Omental fat pad (tissue), 4 donors: ENCODE results near the gene ZFPL1. TPM values are rescaled to one million over a fixed set of nuclear protein-coding genes. Genes with fewer than 3 reads are reported as not detected.

Experiments used
- ATAC-seq: fragments of 150-250 bp; one replicate; pipeline ENCODE4 v1.9.1; 2016; ENCODE audit warnings: mild to moderate bottlenecking, moderate library complexity; ENCODE audit not compliant: low FRiP score
- DNase-seq: peaks from one replicate; pipeline ENCODE4 v3.0.0-alpha.2; 2019; ENCODE audit warnings: low spot score
- total RNA-seq, 4 donors: library from RNA; depleted of rRNA; stranded (reverse); fragments of >200 nt; gene quantifications; one replicate each; pipeline ENCODE4 v1.1.0, GENCODE V29; 2016
- TF ChIP-seq, protein P1 (sequence below), 3 donors: fragments of 450-650 bp; IDR thresholded peaks; one replicate each; pipeline ENCODE4 v1.5.1; 2016 to 2017; ENCODE audit warnings: antibody characterized with exemption in 3 of 3, mild to moderate bottlenecking in 3 of 3, moderate library complexity in 2 of 3

The ZFPL1 gene
- total RNA-seq, 4 donors from 2014 or later = 21.3 to 44.5 (median 32.6) TPM

DNA sequence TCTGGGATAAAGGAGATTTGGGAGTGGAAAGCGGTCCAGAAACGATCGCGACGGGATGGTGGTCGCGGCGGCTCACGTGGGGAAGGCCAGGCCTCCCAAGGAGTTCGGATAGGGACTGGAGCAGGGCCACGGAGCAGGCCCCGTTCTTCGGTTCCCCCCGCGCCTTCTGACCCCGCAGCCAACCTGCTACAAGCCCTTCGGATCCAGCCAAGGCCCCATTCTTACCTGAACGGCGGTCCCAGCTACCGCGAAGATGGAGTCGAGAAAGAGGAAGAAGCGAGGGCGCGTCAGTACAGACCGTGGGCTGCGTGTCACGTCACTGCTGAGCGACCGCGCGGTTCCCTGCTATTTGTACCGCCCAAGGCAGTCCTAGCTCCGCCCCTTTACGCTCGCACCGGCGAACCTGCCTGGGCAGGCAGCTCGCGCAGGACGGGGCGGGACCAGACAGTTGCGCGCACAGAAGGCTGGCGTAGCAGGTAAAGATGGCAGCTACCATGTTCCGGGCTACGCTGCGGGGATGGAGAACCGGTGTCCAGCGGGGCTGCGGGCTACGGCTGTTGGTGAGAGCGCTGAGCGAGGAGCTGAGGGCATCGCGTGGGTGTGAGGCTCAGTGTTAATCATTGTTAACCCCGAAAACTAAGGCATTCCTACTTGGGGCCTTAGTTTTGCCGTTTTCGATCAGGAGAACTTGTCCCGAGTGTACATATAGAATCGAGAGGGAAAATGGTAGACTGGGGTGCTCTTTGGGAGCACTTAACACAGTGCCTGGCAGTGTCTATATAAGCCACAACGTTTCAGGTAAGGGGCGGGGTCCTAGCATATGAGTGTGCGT, 38.1 kb downstream of the ZFPL1 start, which contains the start of the genes FAU and MRPL49:
Gene FAU (minus strand): TSS at position 270 of the 832 bp plus-strand sequence. CDS start 321 bp downstream, outside the sequence.
Gene MRPL49 (plus strand): TSS at position 457 of the 832 bp plus-strand sequence. CDS start 26 bp downstream, at position 483.
- peak; percentile 88 for ATAC-seq
- TF ChIP-seq, protein P1, sequence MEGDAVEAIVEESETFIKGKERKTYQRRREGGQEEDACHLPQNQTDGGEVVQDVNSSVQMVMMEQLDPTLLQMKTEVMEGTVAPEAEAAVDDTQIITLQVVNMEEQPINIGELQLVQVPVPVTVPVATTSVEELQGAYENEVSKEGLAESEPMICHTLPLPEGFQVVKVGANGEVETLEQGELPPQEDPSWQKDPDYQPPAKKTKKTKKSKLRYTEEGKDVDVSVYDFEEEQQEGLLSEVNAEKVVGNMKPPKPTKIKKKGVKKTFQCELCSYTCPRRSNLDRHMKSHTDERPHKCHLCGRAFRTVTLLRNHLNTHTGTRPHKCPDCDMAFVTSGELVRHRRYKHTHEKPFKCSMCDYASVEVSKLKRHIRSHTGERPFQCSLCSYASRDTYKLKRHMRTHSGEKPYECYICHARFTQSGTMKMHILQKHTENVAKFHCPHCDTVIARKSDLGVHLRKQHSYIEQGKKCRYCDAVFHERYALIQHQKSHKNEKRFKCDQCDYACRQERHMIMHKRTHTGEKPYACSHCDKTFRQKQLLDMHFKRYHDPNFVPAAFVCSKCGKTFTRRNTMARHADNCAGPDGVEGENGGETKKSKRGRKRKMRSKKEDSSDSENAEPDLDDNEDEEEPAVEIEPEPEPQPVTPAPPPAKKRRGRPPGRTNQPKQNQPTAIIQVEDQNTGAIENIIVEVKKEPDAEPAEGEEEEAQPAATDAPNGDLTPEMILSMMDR (IDR thresholded peaks at IDR 0.05) = no peak
- peak; percentile 94 for DNase-seq

DNA sequence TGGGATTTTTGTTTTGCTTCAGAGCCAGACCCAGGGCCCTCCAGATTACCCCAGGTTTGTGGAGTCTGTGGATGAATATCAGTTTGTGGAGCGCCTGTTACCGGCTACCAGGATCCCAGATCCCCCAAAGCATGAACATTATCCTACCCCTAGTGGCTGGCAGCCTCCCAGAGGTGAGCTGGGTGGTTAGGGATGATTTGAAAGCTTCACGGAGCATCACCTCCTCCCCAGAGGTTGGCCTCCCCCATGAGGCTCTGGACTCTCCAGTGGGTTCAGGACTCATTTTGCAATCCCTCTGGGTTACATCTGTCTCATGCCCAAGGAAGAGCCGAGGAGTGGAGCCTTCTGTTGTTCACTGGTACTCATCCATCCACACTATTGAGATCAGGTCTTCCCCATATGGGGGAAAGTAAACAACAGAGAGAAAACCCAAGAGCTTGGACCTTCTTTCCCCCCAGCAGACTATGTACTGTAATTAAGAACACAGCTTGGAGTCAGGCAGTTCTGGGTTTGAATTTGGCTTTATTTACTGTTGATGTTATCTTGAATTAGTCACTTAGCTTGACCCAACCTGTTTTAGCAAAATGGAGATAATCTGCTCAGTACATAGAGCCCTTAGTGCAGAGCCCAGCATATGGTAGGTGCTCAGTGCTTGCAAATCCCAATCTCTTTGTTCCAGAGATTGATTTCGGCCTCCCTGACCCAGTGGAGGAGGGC, 40.6 kb downstream of the ZFPL1 start:
- TF ChIP-seq, protein P1 (IDR thresholded peaks at IDR 0.05) = no peak
- DNase-seq (no peak), ATAC-seq (no peak)

DNA sequence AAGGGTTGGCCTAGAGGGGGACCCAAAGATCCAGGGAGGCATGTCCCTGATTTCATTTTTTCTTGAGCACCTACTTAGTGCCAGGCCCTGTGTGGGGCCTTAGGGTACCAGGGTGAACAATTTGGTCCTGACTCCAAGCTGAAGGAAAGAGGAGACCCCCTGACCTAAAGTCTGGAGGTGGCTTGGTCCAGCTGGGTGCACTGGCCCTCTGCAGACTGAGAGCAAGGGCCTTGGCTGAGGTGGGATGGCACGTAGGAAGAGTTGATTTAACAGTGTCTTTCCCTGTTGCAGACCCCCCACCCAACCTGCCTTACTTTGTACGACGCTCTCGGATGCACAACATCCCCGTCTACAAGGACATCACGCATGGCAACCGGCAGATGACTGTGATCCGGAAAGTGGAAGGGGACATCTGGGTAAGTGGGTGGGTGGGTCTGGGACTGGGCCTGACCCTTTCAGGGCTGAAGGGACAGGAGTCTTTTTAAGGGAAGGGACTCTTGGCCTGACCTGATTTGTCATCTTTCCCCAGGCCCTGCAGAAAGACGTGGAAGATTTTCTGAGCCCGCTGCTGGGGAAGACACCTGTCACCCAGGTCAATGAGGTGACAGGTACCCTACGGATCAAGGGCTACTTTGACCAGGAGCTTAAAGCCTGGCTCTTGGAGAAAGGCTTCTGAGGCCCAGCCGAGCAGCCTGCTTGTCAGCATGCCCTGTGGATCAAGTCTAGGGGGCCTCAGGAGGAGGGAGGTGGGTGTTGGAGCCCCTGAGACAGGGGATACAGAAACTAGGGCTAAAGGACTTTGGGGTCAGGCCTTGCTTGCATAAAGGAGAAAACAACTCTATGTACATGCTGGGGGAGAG, 41.4 kb downstream of the ZFPL1 start:
- no peak for ATAC-seq
- TF ChIP-seq, protein P1 (IDR thresholded peaks at IDR 0.05) = no peak
- DNase-seq = no peak

DNA sequence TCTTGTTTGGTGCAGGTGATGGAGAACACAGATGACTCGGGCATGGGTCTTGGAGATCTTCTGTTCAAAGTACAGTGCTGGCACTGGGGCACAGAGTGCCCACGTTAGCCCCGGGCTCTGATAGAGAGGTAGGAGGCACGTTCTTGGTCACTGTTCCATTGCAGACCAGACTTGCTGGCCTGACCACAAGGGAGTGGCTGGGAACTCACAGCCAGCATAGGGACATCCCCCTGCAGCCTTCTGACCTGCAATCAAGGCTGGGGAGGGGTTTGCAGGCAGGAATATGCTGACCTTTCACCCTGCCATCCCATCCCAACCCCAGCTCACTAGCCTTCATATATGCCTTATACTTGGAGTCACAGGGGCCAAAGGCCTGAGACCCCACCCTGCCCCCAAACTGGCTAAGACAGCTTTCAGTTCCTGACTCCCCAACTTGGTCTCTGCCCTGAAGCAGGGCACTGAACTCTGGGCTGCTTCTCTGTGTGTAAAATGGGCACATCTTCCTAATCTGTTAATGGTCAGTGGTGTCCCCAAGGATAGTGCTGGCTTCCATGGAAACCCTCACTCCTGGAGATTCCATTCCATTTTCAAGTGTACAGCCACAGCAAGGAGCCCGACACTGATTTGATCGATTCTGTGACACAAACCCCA, 42.7 kb downstream of the ZFPL1 start:
- ATAC-seq (no peak), DNase-seq (no peak)
- TF ChIP-seq, protein P1 (IDR thresholded peaks at IDR 0.05) = no peak

DNA sequence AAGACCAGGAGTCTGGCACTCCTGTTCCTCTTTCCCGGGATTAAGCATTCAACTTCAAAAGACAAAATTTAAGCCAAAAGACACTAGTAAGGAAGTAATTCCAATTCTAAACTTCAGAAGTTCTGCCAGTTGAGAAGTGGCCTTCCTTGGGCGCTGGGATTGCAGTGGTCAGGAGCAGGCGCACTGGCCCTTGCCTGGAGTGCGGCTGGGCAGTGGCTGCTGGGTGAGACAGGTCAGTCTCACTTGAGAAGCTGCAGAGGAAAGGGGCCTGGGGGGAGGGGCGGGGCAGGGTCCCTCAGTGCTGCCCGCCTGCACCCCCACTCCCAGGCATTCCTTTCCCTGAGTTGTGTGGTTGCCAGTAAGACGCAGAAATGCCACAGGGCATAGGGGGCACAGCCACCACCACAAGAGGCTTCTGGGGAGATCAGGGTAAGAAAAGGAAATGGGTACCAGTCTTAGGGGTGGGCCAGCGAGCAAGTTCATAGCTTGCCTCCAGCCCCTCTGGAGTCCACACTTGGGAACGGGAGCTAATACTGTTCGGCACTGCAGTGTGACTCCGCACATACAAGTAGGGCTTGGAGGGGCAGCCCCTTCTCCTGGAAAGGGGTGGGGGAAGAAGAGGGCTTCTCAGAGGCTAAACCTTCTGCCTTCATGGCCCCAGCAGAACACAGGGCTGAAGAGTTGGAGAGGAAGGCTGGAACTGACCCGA, 43.6 kb downstream of the ZFPL1 start:
- no peak for ATAC-seq
- DNase-seq = no peak

More for the DNA sequence above, 43.6 kb downstream of the ZFPL1 start:
- TF ChIP-seq, protein P1 (IDR thresholded peaks at IDR 0.05) = no peak
